Measurements from ENCODE around the gene PPARD.

PPARD gene

GRCh38 chr6:35409245-35409644, 66.9 kb downstream of the PPARD start:
- TF ChIP-seq TCF12 (IDR thresholded peaks at IDR 0.05; ENCODE audit: low read depth) (no peak), EP300 (IDR thresholded peaks at IDR 0.05; ENCODE audit: borderline replicate concordance) (no peak), FOXM1 (IDR thresholded peaks at IDR 0.05; ENCODE audit: borderline replicate concordance, low read depth) (no peak), RAD21 (IDR thresholded peaks at IDR 0.05; ENCODE audit: low read depth) (no peak), NFIC (IDR thresholded peaks at IDR 0.05) (no peak), EGR1 (IDR thresholded peaks at IDR 0.05) (no peak), REST (IDR thresholded peaks at IDR 0.05; ENCODE audit: low read depth) (no peak), TAF1 (IDR thresholded peaks at IDR 0.05; ENCODE audit: low read depth) (no peak), ZBTB7A (IDR thresholded peaks at IDR 0.05; ENCODE audit: low read depth) (no peak), TEAD4 (IDR thresholded peaks at IDR 0.05) (no peak), CREB1 (IDR thresholded peaks at IDR 0.05; ENCODE audit: low read depth) (no peak), YY1 (IDR thresholded peaks at IDR 0.05; ENCODE audit: low read depth) (no peak), USF1 (IDR thresholded peaks at IDR 0.05) (no peak), MAX (IDR thresholded peaks at IDR 0.05) (no peak), CEBPB (IDR thresholded peaks at IDR 0.05) (no peak)

- TF ChIP-seq EP300 (IDR thresholded peaks at IDR 0.05; ENCODE audit: borderline replicate concordance) (no peak), CREB1 (IDR thresholded peaks at IDR 0.05; ENCODE audit: low read depth) (no peak), EGR1 (IDR thresholded peaks at IDR 0.05) (no peak)
Observed at GRCh38 chr6:35410131-35410530, 67.8 kb downstream of the PPARD start.

- TF ChIP-seq FOXM1 (IDR thresholded peaks at IDR 0.05; ENCODE audit: borderline replicate concordance, low read depth) (no peak), CREB1 (IDR thresholded peaks at IDR 0.05; ENCODE audit: low read depth) (no peak), EP300 (IDR thresholded peaks at IDR 0.05; ENCODE audit: borderline replicate concordance) (no peak), NFIC (IDR thresholded peaks at IDR 0.05) (no peak), ZBTB7A (IDR thresholded peaks at IDR 0.05; ENCODE audit: low read depth) (no peak), EGR1 (IDR thresholded peaks at IDR 0.05) (no peak), TAF1 (IDR thresholded peaks at IDR 0.05; ENCODE audit: low read depth) (no peak)
Observed at GRCh38 chr6:35411066-35411465, 68.7 kb downstream of the PPARD start.

- TF ChIP-seq CEBPB (IDR thresholded peaks at IDR 0.05) (no peak), NFIC (IDR thresholded peaks at IDR 0.05) (no peak), YY1 (IDR thresholded peaks at IDR 0.05; ENCODE audit: low read depth) (no peak)
Observed at GRCh38 chr6:35412102-35412501, 69.7 kb downstream of the PPARD start.

- TF ChIP-seq TAF1 (IDR thresholded peaks at IDR 0.05; ENCODE audit: low read depth) = no peak
- TF ChIP-seq RAD21 (IDR thresholded peaks at IDR 0.05; ENCODE audit: low read depth) = no peak
- no peak for TF ChIP-seq FOXM1 (IDR thresholded peaks at IDR 0.05; ENCODE audit: borderline replicate concordance, low read depth)
- TF ChIP-seq YY1 (IDR thresholded peaks at IDR 0.05; ENCODE audit: low read depth) = no peak
Observed at GRCh38 chr6:35413911-35414310, 71.6 kb downstream of the PPARD start.

- TF ChIP-seq EP300 (IDR thresholded peaks at IDR 0.05; ENCODE audit: borderline replicate concordance) = no peak
- peak; percentile 54 for TF ChIP-seq NFIC (IDR thresholded peaks at IDR 0.05)
- peak; percentile 77 for TF ChIP-seq RAD21 (IDR thresholded peaks at IDR 0.05; ENCODE audit: low read depth)
Observed at GRCh38 chr6:35415065-35415891, 72.9 kb downstream of the PPARD start.

- TF ChIP-seq CEBPB (IDR thresholded peaks at IDR 0.05) (no peak), NFIC (IDR thresholded peaks at IDR 0.05) (no peak), EP300 (IDR thresholded peaks at IDR 0.05; ENCODE audit: borderline replicate concordance) (no peak), ZBTB7A (IDR thresholded peaks at IDR 0.05; ENCODE audit: low read depth) (no peak), EGR1 (IDR thresholded peaks at IDR 0.05) (no peak), YY1 (IDR thresholded peaks at IDR 0.05; ENCODE audit: low read depth) (no peak), FOXM1 (IDR thresholded peaks at IDR 0.05; ENCODE audit: borderline replicate concordance, low read depth) (no peak), USF1 (IDR thresholded peaks at IDR 0.05) (no peak), REST (IDR thresholded peaks at IDR 0.05; ENCODE audit: low read depth) (no peak), MAX (IDR thresholded peaks at IDR 0.05) (no peak), CREB1 (IDR thresholded peaks at IDR 0.05; ENCODE audit: low read depth) (no peak), TAF1 (IDR thresholded peaks at IDR 0.05; ENCODE audit: low read depth) (no peak), RAD21 (IDR thresholded peaks at IDR 0.05; ENCODE audit: low read depth) (no peak), TCF12 (IDR thresholded peaks at IDR 0.05; ENCODE audit: low read depth) (no peak)
Observed at GRCh38 chr6:35417979-35418661, 75.8 kb downstream of the PPARD start.
